Aorta (tissue), 5 donors: ENCODE measurements around the gene RSPH6A. TPM values are rescaled to one million over a fixed set of nuclear protein-coding genes. Genes with fewer than 3 reads are reported as not detected.

ENCODE experiments used
- ATAC-seq: fragments of 200-7000 bp; cut with Tn5 transposase; one replicate; pipeline ENCODE4 v1.9.1; 2022; ENCODE audit warnings: moderate library complexity; ENCODE audit not compliant: low FRiP score
- DNase-seq, 2 donors: peaks; one replicate each; pipeline ENCODE4 v3.0.0-alpha.2; 2020
- H3K27ac ChIP-seq, 2 donors: one replicate each; pipeline ENCODE4 v1.5.1; 2013; ENCODE audit warnings: low read length in 2 of 2, mild to moderate bottlenecking in 2 of 2, moderate library complexity in 2 of 2, control low read depth in 1 of 2, inconsistent platforms in 1 of 2, low read depth in 1 of 2
- H3K27me3 ChIP-seq, 2 donors: one replicate each; pipeline ENCODE4 v1.6.1; 2013; ENCODE audit warnings: control low read depth in 1 of 2, low read length in 1 of 2, mild to moderate bottlenecking in 1 of 2, moderate library complexity in 1 of 2; ENCODE audit not compliant: insufficient read depth in 2 of 2, control insufficient read depth in 1 of 2
- H3K36me3 ChIP-seq, 2 donors: one replicate each; pipeline ENCODE4 v1.6.1; 2013; ENCODE audit warnings: control low read depth in 1 of 2, low read length in 1 of 2, mild to moderate bottlenecking in 1 of 2; ENCODE audit not compliant: insufficient read depth in 2 of 2, control insufficient read depth in 1 of 2
- H3K4me1 ChIP-seq, 2 donors: one replicate each; pipeline ENCODE4 v1.6.1; 2013; ENCODE audit warnings: low read length in 2 of 2, control low read depth in 1 of 2, mild to moderate bottlenecking in 1 of 2, moderate library complexity in 1 of 2; ENCODE audit not compliant: insufficient read depth in 2 of 2, control insufficient read depth in 1 of 2
- H3K4me3 ChIP-seq, 2 donors: one replicate each; pipeline ENCODE4 v1.5.1; 2013; ENCODE audit warnings: low read length in 2 of 2, control low read depth in 1 of 2, mild to moderate bottlenecking in 1 of 2
- H3K9me3 ChIP-seq: one replicate; pipeline ENCODE4 v1.6.1; 2013; ENCODE audit warnings: mild to moderate bottlenecking, low read length; ENCODE audit not compliant: control insufficient read depth
- WGBS, 2 donors: extraction: QIAGEN DNeasy Blood & Tissue Kit; methylation state at CpG; one replicate each; pipeline ENCODE4 v1.1.7; 2013; 5-methylcytosine and 5-hydroxymethylcytosine counted together
- intact Hi-C, 2 donors: fragments of 100-400 bp; cut with DNase I; formaldehyde crosslinking; loops; one replicate each; pipeline versions ENCODE4 v1.14.2 to v1.15.0; 2022
- polyA plus RNA-seq, 2 donors: library from polyadenylated mRNA; stranded (reverse); fragments of 200-250 nt; gene quantifications; one replicate each; pipeline ENCODE4 v1.2.3, GENCODE V29; 2013
- total RNA-seq, 2 donors: library from RNA; stranded (reverse); fragmentation: NEBNext Ultra II Directional; extraction: Animal tissue kit (Norgen Biotek cat#: 25700); gene quantifications; one replicate each; pipeline ENCODE4 v1.2.1, GENCODE V29; 2021
- donor health status: healthy with polysubstance abuse.
- donor health status: Bipolar disorder and iron deficiency.
- donor health status: DM: no; HTN: no; CAD: no.
- donor health status: DM: no; HTN: no; CAD: no.
- donor health status: DM: yes; HTN: yes; CAD: no.

Gene RSPH6A
- total and polyA plus RNA-seq, 4 donors = 0.15 to 0.23 TPM; not detected in 2

GRCh38 chr19:45773384-45773783 is 41.7 kb downstream of the RSPH6A start:
- peaks cover 0 to 18% of the 10 kb centered on the region in 2 donors for H3K36me3 ChIP-seq
- no peaks in the 10 kb centered on the region for H3K4me1 ChIP-seq
- DNase-seq (no peak), ATAC-seq (no peak)
- H3K27me3 ChIP-seq = no peaks in the 10 kb centered on the region
- H3K4me3 ChIP-seq = no peak overlapping the region
- WGBS, 2 donors = 6 to 14% methylated on average over 2 of the region's 2 CpGs
- H3K27ac ChIP-seq = no peak overlapping the region
- H3K9me3 ChIP-seq = no peaks in the 10 kb centered on the region
- intact Hi-C loops = no loop called here

GRCh38 chr19:45772912-45773311 is 42.2 kb downstream of the RSPH6A start:
- Histone ChIP-seq H3K4me3 (no peak overlapping the region), H3K9me3 (no peaks in the 10 kb centered on the region), H3K36me3 (peaks cover 0 to 15% of the 10 kb centered on the region in 2 donors), H3K27ac (no peak overlapping the region), H3K4me1 (no peaks in the 10 kb centered on the region), H3K27me3 (no peaks in the 10 kb centered on the region)
- no peak for ATAC-seq
- no peak for DNase-seq
- WGBS, 2 donors = 82 to 92% methylated on average over 3 of the region's 3 CpGs
- intact Hi-C loops = no loop called here

DNA sequence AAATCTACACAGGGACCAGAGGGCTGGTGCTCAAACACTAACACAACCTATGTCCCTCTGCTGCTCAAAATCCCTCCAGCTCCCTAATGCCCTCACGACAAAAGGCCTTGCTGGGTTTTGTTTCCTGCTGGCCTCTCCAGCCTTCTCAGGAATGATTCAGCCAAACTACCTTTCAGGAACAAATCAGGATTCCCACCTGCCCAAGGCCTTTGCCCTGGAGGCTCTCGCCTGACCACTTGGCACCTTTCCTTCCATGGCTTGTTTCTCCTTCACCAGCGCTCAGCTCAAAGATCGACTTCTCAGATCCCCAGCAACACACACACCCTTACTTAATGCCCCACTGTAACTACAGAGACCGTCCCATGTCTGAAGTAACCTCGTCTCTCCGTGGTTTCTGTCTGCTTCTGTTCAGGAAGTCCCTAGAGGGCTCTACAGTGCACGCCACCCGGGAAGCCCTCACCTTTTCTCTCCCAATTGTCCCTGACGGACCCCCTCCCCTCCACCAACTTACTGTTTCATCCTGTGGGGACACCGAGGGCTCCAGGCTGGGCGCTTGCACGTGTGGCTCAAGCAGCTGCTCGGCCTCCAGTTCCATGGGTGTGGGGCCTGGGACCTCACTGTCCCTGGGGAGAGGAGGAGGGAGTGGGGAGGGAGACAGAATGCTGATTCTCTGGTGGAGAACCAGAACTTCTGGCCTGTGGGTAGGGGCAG is 42.8 kb downstream of the RSPH6A start:
- peaks cover 0 to 8% of the 10 kb centered on the region in 2 donors for H3K36me3 ChIP-seq
- no peak for ATAC-seq
- H3K4me3 ChIP-seq = no peak overlapping the region
- H3K27me3 ChIP-seq = no peaks in the 10 kb centered on the region
- DNase-seq = no peak
- WGBS, 2 donors = 64 to 71% methylated on average over 14 of the region's 14 CpGs
- H3K9me3 ChIP-seq = no peaks in the 10 kb centered on the region
- H3K4me1 ChIP-seq = no peaks in the 10 kb centered on the region
- no peak overlapping the region for H3K27ac ChIP-seq
- intact Hi-C loops = no loop called here

- DNase-seq = peak in 1 of 2 donors; percentile 62
- Histone ChIP-seq H3K36me3 (peaks cover 0 to 2% of the 10 kb centered on the region in 2 donors), H3K9me3 (no peaks in the 10 kb centered on the region), H3K27me3 (no peaks in the 10 kb centered on the region), H3K27ac (peak overlapping the region in 1 of 2 donors; percentile 39), H3K4me3 (no peak overlapping the region), H3K4me1 (no peaks in the 10 kb centered on the region)
- 85 to 87% methylated on average over 35 to 46 of the region's 46 CpGs for WGBS, 2 donors
- no peak for ATAC-seq
- intact Hi-C loops = loop anchor here in 1 of 2 donors (2.0 kb wide), 1 partner anchor 27 kb away; no protein-coding TSS in a partner anchor
Measured at GRCh38 chr19:45771311-45771933, 43.7 kb downstream of the RSPH6A start.

DNA sequence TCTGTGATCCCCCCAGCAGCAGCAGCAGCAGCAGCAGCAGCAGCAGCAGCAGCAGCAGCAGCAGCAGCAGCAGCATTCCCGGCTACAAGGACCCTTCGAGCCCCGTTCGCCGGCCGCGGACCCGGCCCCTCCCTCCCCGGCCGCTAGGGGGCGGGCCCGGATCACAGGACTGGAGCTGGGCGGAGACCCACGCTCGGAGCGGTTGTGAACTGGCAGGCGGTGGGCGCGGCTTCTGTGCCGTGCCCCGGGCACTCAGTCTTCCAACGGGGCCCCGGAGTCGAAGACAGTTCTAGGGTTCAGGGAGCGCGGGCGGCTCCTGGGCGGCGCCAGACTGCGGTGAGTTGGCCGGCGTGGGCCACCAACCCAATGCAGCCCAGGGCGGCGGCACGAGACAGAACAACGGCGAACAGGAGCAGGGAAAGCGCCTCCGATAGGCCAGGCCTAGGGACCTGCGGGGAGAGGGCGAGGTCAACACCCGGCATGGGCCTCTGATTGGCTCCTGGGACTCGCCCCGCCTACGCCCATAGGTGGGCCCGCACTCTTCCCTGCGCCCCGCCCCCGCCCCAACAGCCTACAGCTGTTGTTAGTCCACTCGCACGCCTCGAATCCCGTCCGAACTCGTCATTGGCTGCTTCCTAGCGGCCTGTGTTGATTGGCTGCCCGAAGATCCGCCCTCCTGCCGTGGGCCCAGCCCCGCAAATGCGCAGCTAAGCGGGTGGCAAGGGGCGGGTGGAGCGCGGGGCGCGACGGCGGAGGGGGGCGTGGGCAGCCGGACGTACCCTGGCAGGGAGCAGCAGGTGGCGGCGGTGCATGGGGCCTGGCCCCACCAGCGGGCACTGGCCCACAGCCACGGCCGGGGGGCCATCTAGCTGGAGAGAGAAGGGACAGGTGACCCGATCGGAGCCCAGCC is 44.7 kb downstream of the RSPH6A start:
- H3K4me1 ChIP-seq = no peaks in the 10 kb centered on the region
- intact Hi-C loops = loop anchor here (1.0 to 2.0 kb wide), 2 partner anchors 28 to 29 kb away; no protein-coding TSS in a partner anchor
- ATAC-seq = peak; percentile 90
- H3K36me3 ChIP-seq = peaks cover 0 to 2% of the 10 kb centered on the region in 2 donors
- DNase-seq = peak; percentile 97
- WGBS, 2 donors = 2% methylated on average over 71 to 79 of the region's 79 CpGs
- no peaks in the 10 kb centered on the region for H3K9me3 ChIP-seq
- H3K27ac ChIP-seq = peak overlapping the region in 1 of 2 donors; percentile 56
- peak overlapping the region; percentile 0 to 18 for H3K4me3 ChIP-seq
- H3K27me3 ChIP-seq = no peaks in the 10 kb centered on the region

- peak overlapping the region; percentile 0 to 18 for H3K4me3 ChIP-seq
- no peak for ATAC-seq
- intact Hi-C loops = loop anchor here (1.0 to 5.0 kb wide), 6 partner anchors 13 to 78 kb away; partner anchors contain the start of genes FBXO46 (in 2 of the 2), MEIOSIN (in 2 of the 2), DMPK (in 1 of the 2) and QPCTL (in 1 of the 2)
- no peaks in the 10 kb centered on the region for H3K9me3 ChIP-seq
- peak in 1 of 2 donors; percentile 77 for DNase-seq
- peaks cover 0 to 1% of the 10 kb centered on the region in 2 donors for H3K36me3 ChIP-seq
- no peaks in the 10 kb centered on the region for H3K27me3 ChIP-seq
- peak overlapping the region in 1 of 2 donors; percentile 18 for H3K27ac ChIP-seq
- H3K4me1 ChIP-seq = no peaks in the 10 kb centered on the region
- WGBS, 2 donors = 0% methylated on average over 28 of the region's 28 CpGs
Measured at GRCh38 chr19:45769821-45770191, 45.3 kb downstream of the RSPH6A start.

DNA sequence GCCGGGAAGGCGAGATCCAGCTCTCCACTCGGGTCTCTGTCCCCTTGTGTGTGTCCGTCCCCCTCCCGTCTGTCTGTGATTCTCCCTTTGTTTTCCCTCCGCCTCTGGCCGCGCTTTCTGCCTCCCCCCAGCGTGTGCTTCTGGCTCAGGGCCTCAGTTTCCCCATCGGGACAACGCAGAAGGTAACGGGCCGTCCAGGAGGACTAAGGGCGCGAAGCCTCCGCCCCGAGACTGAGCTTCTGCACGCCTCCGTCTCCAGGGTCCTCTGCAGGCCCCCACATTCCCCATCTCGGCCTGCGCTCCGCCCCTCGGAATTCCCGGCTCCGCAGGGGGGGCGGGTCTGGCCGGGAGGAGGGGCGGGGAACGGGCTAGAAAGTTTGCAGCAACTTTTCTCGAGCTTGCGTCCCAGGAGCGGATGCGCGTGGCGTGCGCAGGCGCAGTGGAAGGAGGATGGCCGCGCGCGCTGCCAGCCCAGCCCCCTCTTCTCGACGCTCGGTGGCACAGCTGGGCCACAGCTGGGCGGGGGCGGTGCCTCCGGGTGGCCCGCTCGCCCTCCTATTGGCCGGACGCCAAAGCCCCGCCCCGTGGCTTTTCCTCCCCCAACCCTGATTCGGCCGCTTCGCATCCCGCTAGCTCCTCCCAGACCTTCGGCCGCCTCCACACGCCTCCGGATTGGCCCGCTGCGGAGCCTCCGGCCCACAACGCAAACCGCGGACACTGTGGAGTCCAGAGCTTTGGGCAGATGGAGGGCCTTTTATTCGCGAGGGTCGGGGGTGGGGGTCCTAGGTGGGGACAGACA is 45.9 kb downstream of the RSPH6A start, which contains the start of gene SIX5:
TSS of gene SIX5 (minus strand) at position 269 of the 799 bp plus-strand sequence. CDS start 408 bp downstream, outside the sequence.
- 0 to 1% methylated on average over 66 to 70 of the region's 70 CpGs for WGBS, 2 donors
- peak within 1 kb of the TSS; percentile 74 to 79 for H3K4me3 ChIP-seq
- no peaks in the 10 kb centered on the region for H3K27me3 ChIP-seq
- DNase-seq = peak; percentile 99 to 100
- no peaks in the 10 kb centered on the region for H3K9me3 ChIP-seq
- no peaks in the 10 kb centered on the region for H3K36me3 ChIP-seq
- ATAC-seq = peak; percentile 83
- no peaks in the 10 kb centered on the region for H3K4me1 ChIP-seq
- H3K27ac ChIP-seq = peak within 1 kb of the TSS; percentile 39 to 93
- intact Hi-C loops = loop anchor here (2.0 to 5.0 kb wide), 4 partner anchors 14 to 77 kb away; partner anchors contain the start of genes FBXO46 (in 2 of the 2), MEIOSIN (in 2 of the 2), DMPK (in 1 of the 2) and QPCTL (in 1 of the 2)
